Measurements from ENCODE around the gene LTB4R.
A peak's percentile ranks its signal among the peaks of the same experiment; 100 is the strongest.

LTB4R gene

GRCh38 chr14:24300326-24300980 lies 10.8 kb upstream of the LTB4R start:
- DNase-seq (ENCODE audit: low spot score) = no peak

GRCh38 chr14:24304019-24304387 lies 7.3 kb upstream of the LTB4R start:
- DNase-seq (ENCODE audit: low spot score) = no peak

- DNase-seq (ENCODE audit: low spot score) = no peak
Observed at GRCh38 chr14:24307156-24307574, 4.1 kb upstream of the LTB4R start.

- peak; percentile 74 for DNase-seq (ENCODE audit: low spot score)
Observed at GRCh38 chr14:24307575-24308341, 3.5 kb upstream of the LTB4R start, which contains the start of gene CIDEB. Gene CIDEB, minus strand, starts transcription at chr14:24307977. Its CDS starts 119 bp downstream, at chr14:24307858.

GRCh38 chr14:24308342-24309124 lies 2.8 kb upstream of the LTB4R start:
- no peak for DNase-seq (ENCODE audit: low spot score)

GRCh38 chr14:24309538-24310264 lies 1.6 kb upstream of the LTB4R start, which contains the start of gene LTB4R2:
Gene LTB4R2, plus strand, starts transcription at chr14:24310140. Its CDS starts 525 bp downstream, at chr14:24310665.
- DNase-seq (ENCODE audit: low spot score) = no peak

GRCh38 chr14:24310265-24310645 lies 1.0 kb upstream of the LTB4R start:
- DNase-seq (ENCODE audit: low spot score) = no peak

- DNase-seq (ENCODE audit: low spot score) = peak; percentile 28
Observed at GRCh38 chr14:24311837-24312615, 724 bp downstream of the LTB4R start.

GRCh38 chr14:24312736-24313507 lies 1.6 kb downstream of the LTB4R start:
- peak; percentile 40 for DNase-seq (ENCODE audit: low spot score)

GRCh38 chr14:24313913-24314312 lies 2.6 kb downstream of the LTB4R start:
- no peak for DNase-seq (ENCODE audit: low spot score)

GRCh38 chr14:24314377-24315193 lies 3.3 kb downstream of the LTB4R start:
- DNase-seq (ENCODE audit: low spot score) = no peak

GRCh38 chr14:24315243-24315806 lies 4.0 kb downstream of the LTB4R start:
- DNase-seq (ENCODE audit: low spot score) = no peak

GRCh38 chr14:24315807-24316596 lies 4.7 kb downstream of the LTB4R start:
- DNase-seq (ENCODE audit: low spot score) = no peak

GRCh38 chr14:24316597-24316950 lies 5.3 kb downstream of the LTB4R start:
- no peak for DNase-seq (ENCODE audit: low spot score)

- no peak for DNase-seq (ENCODE audit: low spot score)
Observed at GRCh38 chr14:24317141-24317928, 6.0 kb downstream of the LTB4R start.

- DNase-seq (ENCODE audit: low spot score) = no peak
Observed at GRCh38 chr14:24321212-24321975, 10.1 kb downstream of the LTB4R start.

GRCh38 chr14:24322672-24323071 lies 11.4 kb downstream of the LTB4R start:
- no peak for DNase-seq (ENCODE audit: low spot score)
